Measurements from ENCODE around the gene OSCP1.

GRCh38 chr1:36465731-36466369, 15.6 kb upstream of the OSCP1 start:
- no peak for TF ChIP-seq EZH2 (IDR thresholded peaks at IDR 0.05; ENCODE audit: borderline replicate concordance, low read depth, low read length, poor library complexity, severe bottlenecking)
- no peak for TF ChIP-seq CTCF (conservative IDR thresholded peaks at IDR 0.05; ENCODE audit: low read depth, low read length)
